Calu3 (cell line): ENCODE measurements around the gene FAM107A. TPM values are rescaled to one million over a fixed set of nuclear protein-coding genes. Genes with fewer than 3 reads are reported as not detected.

Experiments used
- BruUV-seq: library from RNA; stranded (reverse); fragments of 400-500 nt; replicated peaks from 2 replicates; lab custom pipeline; 2021; lab: Mats Ljungman, UMichigan
- CTCF ChIA-PET: fragments of 300-600 bp; sonication (Branson Sonifier 250); formaldehyde crosslinking; loops from one replicate; lab custom pipeline; 2022; ENCODE audit warnings: antibody characterized with exemption; lab: Charles Lee
- DNase-seq: peaks from one replicate; pipeline ENCODE4 v3.0.0; 2022
- H3K27ac Mint-ChIP-seq: one replicate; pipeline ENCODE4 v1.8.0; 2022; ENCODE audit warnings: mixed read lengths; ENCODE audit not compliant: unreplicated experiment
- H3K27me3 Mint-ChIP-seq: one replicate; pipeline ENCODE4 v1.8.0; 2022; ENCODE audit warnings: mixed read lengths; ENCODE audit not compliant: unreplicated experiment
- H3K36me3 Mint-ChIP-seq: one replicate; pipeline ENCODE4 v1.8.0; 2022; ENCODE audit warnings: mild to moderate bottlenecking, moderate library complexity, mixed read lengths; ENCODE audit not compliant: insufficient read depth, unreplicated experiment
- H3K4me1 Mint-ChIP-seq: one replicate; pipeline ENCODE4 v1.8.0; 2022; ENCODE audit warnings: mild to moderate bottlenecking, low read depth, mixed read lengths; ENCODE audit not compliant: unreplicated experiment
- H3K4me3 Mint-ChIP-seq: one replicate; pipeline ENCODE4 v1.8.0; 2022; ENCODE audit warnings: mild to moderate bottlenecking, low read depth, moderate library complexity, mixed read lengths; ENCODE audit not compliant: unreplicated experiment
- H3K9me3 Mint-ChIP-seq: one replicate; pipeline ENCODE4 v1.8.0; 2022; ENCODE audit warnings: low read depth, mixed read lengths; ENCODE audit not compliant: unreplicated experiment
- CTCF ChIP-seq: fragments of 200-600 bp; IDR thresholded peaks from one replicate; pipeline ENCODE4 v1.8.0; 2022; ENCODE audit warnings: antibody characterized with exemption; ENCODE audit not compliant: unreplicated experiment
- intact Hi-C: fragments of 100-400 bp; cut with micrococcal nuclease; formaldehyde crosslinking; loops from one replicate; pipeline ENCODE4 v1.10.0; 2022; ENCODE audit not compliant: unreplicated experiment
- total RNA-seq: library from RNA; stranded (reverse); gene quantifications from 2 replicates; pipeline ENCODE4 v1.2.3, GENCODE V29; 2022

The FAM107A gene
- total RNA-seq, 1 experiment from 2014 or later = not detected

- BruUV-seq = no TSS peak
- Mint-ChIP-seq H3K4me1 (no peaks in the 10 kb centered on the region), H3K36me3 (no peaks in the 10 kb centered on the region), H3K4me3 (no peak overlapping the region), H3K9me3 (no peaks in the 10 kb centered on the region), H3K27ac (no peak overlapping the region), H3K27me3 (peaks cover 7% of the 10 kb centered on the region)
- CTCF ChIA-PET = no interaction called here
- intact Hi-C loops = no loop called here
- TF ChIP-seq CTCF = no peak
- DNase-seq = no peak
Measured at GRCh38 chr3:58620421-58620820, 43.2 kb upstream of the FAM107A start.

- H3K4me1 Mint-ChIP-seq = no peaks in the 10 kb centered on the region
- DNase-seq = no peak
- peaks cover 6% of the 10 kb centered on the region for H3K27me3 Mint-ChIP-seq
- no peaks in the 10 kb centered on the region for H3K36me3 Mint-ChIP-seq
- H3K9me3 Mint-ChIP-seq = no peaks in the 10 kb centered on the region
- intact Hi-C loops = no loop called here
- no TSS peak for BruUV-seq
- no peak overlapping the region for H3K4me3 Mint-ChIP-seq
- TF ChIP-seq CTCF = no peak
- CTCF ChIA-PET = no interaction called here
- no peak overlapping the region for H3K27ac Mint-ChIP-seq
Measured at GRCh38 chr3:58617338-58617761, 40.2 kb upstream of the FAM107A start.

- CTCF ChIA-PET = no interaction called here
Measured at GRCh38 chr3:58613236-58614132, 36.3 kb upstream of the FAM107A start.

GRCh38 chr3:58612830-58613229 lies 35.6 kb upstream of the FAM107A start:
- H3K4me1 Mint-ChIP-seq = no peaks in the 10 kb centered on the region

More at GRCh38 chr3:58613236-58614132, 36.3 kb upstream of the FAM107A start:
- Mint-ChIP-seq H3K27me3 (no peaks in the 10 kb centered on the region), H3K9me3 (no peaks in the 10 kb centered on the region), H3K27ac (no peak overlapping the region), H3K4me1 (no peaks in the 10 kb centered on the region), H3K4me3 (no peak overlapping the region), H3K36me3 (no peaks in the 10 kb centered on the region)
- intact Hi-C loops = no loop called here
- no TSS peak for BruUV-seq
- no peak for TF ChIP-seq CTCF
- no peak for DNase-seq

More at GRCh38 chr3:58612830-58613229, 35.6 kb upstream of the FAM107A start:
- TF ChIP-seq CTCF = no peak
- no peak overlapping the region for H3K4me3 Mint-ChIP-seq
- no peak for DNase-seq
- no peak overlapping the region for H3K27ac Mint-ChIP-seq
- H3K36me3 Mint-ChIP-seq = no peaks in the 10 kb centered on the region
- H3K9me3 Mint-ChIP-seq = no peaks in the 10 kb centered on the region
- no peaks in the 10 kb centered on the region for H3K27me3 Mint-ChIP-seq
- intact Hi-C loops = no loop called here
- CTCF ChIA-PET = interaction anchor here (0.5 kb wide), 1 partner anchor 43 kb away, joined by 3 read pairs; no protein-coding TSS in a partner anchor
- no TSS peak for BruUV-seq
